SK-N-SH (cell line): Measurements from ENCODE around the gene DCANP1. TPM values are rescaled to one million over a fixed set of nuclear protein-coding genes. Genes with fewer than 3 reads are reported as not detected.

ENCODE experiments used
- CTCF ChIA-PET: fragments of 300-600, 350-600 bp; formaldehyde crosslinking; extraction: SDS; loops from one replicate; lab custom pipeline; 2021; lab: Yijun Ruan, JAX
- POLR2A ChIA-PET: fragments of 350-600 bp; sonication (Branson Sonifier 250); formaldehyde crosslinking; extraction: SDS; loops from one replicate; lab custom pipeline; 2020; ENCODE audit warnings: antibody characterized with exemption, inconsistent platforms; lab: Yijun Ruan, JAX
- DNase-seq: peaks from one replicate; pipeline ENCODE4 v3.0.0; 2012
- H2AFZ ChIP-seq: fragments of 200-600 bp; sonication (generic); 2 replicates; pipeline ENCODE4 v1.8.1; 2016; ENCODE audit warnings: antibody characterized with exemption, mild to moderate bottlenecking, low read depth
- H3F3A ChIP-seq: fragments of 200-600 bp; sonication (generic); replicated peaks from 2 replicates; pipeline ENCODE3; 2016; ENCODE audit warnings: antibody characterized with exemption, mild to moderate bottlenecking; ENCODE audit not compliant: insufficient read depth
- H3K27ac ChIP-seq, 2 experiments: fragments of 200-500 bp in 1 of 2; fragments of 200-600 bp in 1 of 2; sonication (Bioruptor generic) in 1 of 2; sonication (generic), shearing (Covaris generic) in 1 of 2; 2 replicates each; pipeline versions ENCODE4 v1.5.1 to v1.6.1; 2014 to 2016; ENCODE audit warnings: low read depth in 2 of 2, inconsistent platforms in 1 of 2, low read length in 1 of 2, mild to moderate bottlenecking in 1 of 2, mixed read lengths in 1 of 2
- H3K27me3 ChIP-seq: fragments of 200-600 bp; sonication (generic), shearing (Covaris generic); 2 replicates; pipeline ENCODE4 v1.6.1; 2016; ENCODE audit warnings: mixed run types; ENCODE audit not compliant: insufficient read depth
- H3K36me3 ChIP-seq, 2 experiments: fragments of 200-500 bp in 1 of 2; fragments of 200-600 bp in 1 of 2; sonication (Bioruptor generic) in 1 of 2; sonication (generic) in 1 of 2; replicated peaks in 1 of 2; 2 replicates each; pipeline versions ENCODE3 to v1.5.1; 2014 to 2016; ENCODE audit warnings: low read length in 1 of 2, mild to moderate bottlenecking in 1 of 2; ENCODE audit not compliant: insufficient read depth in 2 of 2, control insufficient read depth in 1 of 2
- H3K4me1 ChIP-seq, 2 experiments: fragments of 200-500 bp in 1 of 2; fragments of 200-600 bp in 1 of 2; sonication (Bioruptor generic) in 1 of 2; sonication (generic), shearing (Covaris generic) in 1 of 2; 2 replicates each; pipeline versions ENCODE4 v1.5.1 to v1.6.1; 2014 to 2016; ENCODE audit warnings: low read depth in 1 of 2, low read length in 1 of 2, mixed run types in 1 of 2; ENCODE audit not compliant: insufficient read depth in 2 of 2, control insufficient read depth in 1 of 2
- H3K4me2 ChIP-seq: fragments of 200-600 bp; sonication (generic), shearing (Covaris generic); 2 replicates; pipeline ENCODE4 v1.6.1; 2017; ENCODE audit warnings: mixed run types
- H3K4me3 ChIP-seq, 2 experiments: fragments of 200-500 bp in 1 of 2; fragments of 200-600 bp in 1 of 2; sonication (Bioruptor generic) in 1 of 2; sonication (generic), shearing (Covaris generic) in 1 of 2; 2 replicates each; pipeline versions ENCODE4 v1.5.1 to v1.8.1; 2014 to 2016; ENCODE audit warnings: low read depth in 2 of 2, inconsistent platforms in 1 of 2, low read length in 1 of 2, mild to moderate bottlenecking in 1 of 2, mixed read lengths in 1 of 2, moderate library complexity in 1 of 2
- H3K79me2 ChIP-seq: fragments of 200-600 bp; sonication (generic); 2 replicates; pipeline ENCODE4 v1.8.1; 2017; ENCODE audit warnings: mild to moderate bottlenecking; ENCODE audit not compliant: insufficient read depth
- H3K9ac ChIP-seq: fragments of 200-600 bp; sonication (generic); 2 replicates; pipeline ENCODE4 v1.6.1; 2017; ENCODE audit warnings: mixed run types
- H3K9me2 ChIP-seq: fragments of 200-600 bp; sonication (generic); 2 replicates; pipeline ENCODE4 v1.6.1; 2017; ENCODE audit warnings: mixed run types
- H3K9me3 ChIP-seq: fragments of 200-600 bp; sonication (generic); 2 replicates; pipeline ENCODE4 v1.6.1; 2017; ENCODE audit warnings: mixed run types, mild to moderate bottlenecking, moderate library complexity
- H4K20me1 ChIP-seq: fragments of 200-600 bp; sonication (generic); 2 replicates; pipeline ENCODE4 v1.6.1; 2017; ENCODE audit warnings: mild to moderate bottlenecking, mixed run types; ENCODE audit not compliant: insufficient read depth
- CHD2 ChIP-seq: fragments of 150-350 bp; IDR thresholded peaks from 2 replicates; pipeline ENCODE4 v1.6.1; 2018; ENCODE audit warnings: low read length; ENCODE audit not compliant: partially characterized antibody
- CTCF ChIP-seq: fragments of 200-600 bp; sonication (generic); IDR thresholded peaks from 2 replicates; pipeline ENCODE4 v1.6.1; 2017; ENCODE audit warnings: antibody characterized with exemption, mild to moderate bottlenecking, moderate library complexity
- EP300 ChIP-seq, 2 experiments: IDR thresholded peaks; 2 replicates each; pipeline versions ENCODE4 v1.4.0 to v1.6.1; 2012; ENCODE audit warnings: borderline replicate concordance in 1 of 2, low read depth in 1 of 2, low read length in 1 of 2
- EZH2phosphoT487 ChIP-seq: fragments of 200-600 bp; sonication (generic); IDR thresholded peaks from 2 replicates; pipeline ENCODE4 v1.6.1; 2017; ENCODE audit warnings: low read depth, mixed run types, mild to moderate bottlenecking, antibody characterized with exemption, moderate library complexity, borderline replicate concordance
- FOSL2 ChIP-seq: IDR thresholded peaks from 2 replicates; pipeline ENCODE4 v1.4.0; 2012; ENCODE audit warnings: low read depth, mild to moderate bottlenecking, moderate library complexity, borderline replicate concordance
- MAX ChIP-seq: IDR thresholded peaks from 2 replicates; pipeline ENCODE4 v1.4.0; 2012; ENCODE audit warnings: low read depth
- MEF2A ChIP-seq: IDR thresholded peaks from 2 replicates; pipeline ENCODE4 v1.4.0; 2012; ENCODE audit warnings: low read depth, borderline replicate concordance
- MXI1 ChIP-seq: IDR thresholded peaks from 2 replicates; pipeline ENCODE4 v1.6.1; 2012; ENCODE audit warnings: mild to moderate bottlenecking, low read depth, low read length, improper control_type of control experiment
- NFIC ChIP-seq: IDR thresholded peaks from 2 replicates; pipeline ENCODE4 v1.4.0; 2012; ENCODE audit warnings: borderline replicate concordance
- POLR2AphosphoS5 ChIP-seq: IDR thresholded peaks from 2 replicates; pipeline ENCODE4 v1.6.1; 2012; ENCODE audit warnings: low read depth, low read length
- RAD21 ChIP-seq: IDR thresholded peaks from 2 replicates; pipeline ENCODE4 v1.6.1; 2012; ENCODE audit warnings: mild to moderate bottlenecking, low read length
- RCOR1 ChIP-seq: fragments of 150-350 bp; IDR thresholded peaks from 2 replicates; pipeline ENCODE4 v1.6.1; 2017; ENCODE audit warnings: antibody characterized with exemption, low read length
- REST ChIP-seq: IDR thresholded peaks from 2 replicates; pipeline ENCODE4 v1.6.1; 2012; ENCODE audit warnings: mild to moderate bottlenecking, low read depth, low read length, moderate library complexity
- RFX5 ChIP-seq: IDR thresholded peaks from 2 replicates; pipeline ENCODE4 v1.6.1; 2012; ENCODE audit warnings: mild to moderate bottlenecking, improper control_type of control experiment, low read length
- RXRA ChIP-seq: IDR thresholded peaks from 2 replicates; pipeline ENCODE4 v1.4.0; 2012; ENCODE audit warnings: low read depth, mild to moderate bottlenecking, borderline replicate concordance
- SIN3A ChIP-seq: IDR thresholded peaks from 2 replicates; pipeline ENCODE4 v1.6.1; 2012; ENCODE audit warnings: low read depth, mild to moderate bottlenecking, low read length, moderate library complexity, borderline replicate concordance
- TCF12 ChIP-seq: IDR thresholded peaks from 2 replicates; pipeline ENCODE4 v1.4.0; 2012
- TEAD4 ChIP-seq: IDR thresholded peaks from 2 replicates; pipeline ENCODE4 v1.4.0; 2012; ENCODE audit warnings: mild to moderate bottlenecking, borderline replicate concordance; ENCODE audit not compliant: insufficient read depth
- USF2 ChIP-seq: fragments of 150-350 bp; IDR thresholded peaks from 2 replicates; pipeline ENCODE4 v1.6.1; 2017; ENCODE audit warnings: antibody characterized with exemption, low read length, low read depth, borderline replicate concordance
- ZBTB33 ChIP-seq: IDR thresholded peaks from 2 replicates; pipeline ENCODE4 v1.4.0; 2012; ENCODE audit warnings: low read depth, borderline replicate concordance
- WGBS: methylation state at CpG from one replicate; pipeline ENCODE4 v1.1.6; 2017; ENCODE audit warnings: low lambda C conversion rate; 5-methylcytosine and 5-hydroxymethylcytosine counted together
- polyA plus RNA-seq, 3 experiments: library from polyadenylated mRNA; depleted of rRNA; stranded (reverse); fragments of >200 nt; gene quantifications; 2 replicates each; pipeline ENCODE4 v1.2.3, GENCODE V29; 2012

Gene DCANP1
- polyA plus RNA-seq, 1 of the 3 experiments (the other 2 are of a cell fraction) = not detected

- Histone ChIP-seq H3K79me2 (no peaks in the 10 kb centered on the region), H3K4me2 (no peak overlapping the region), H3K9me2 (no peaks in the 10 kb centered on the region), H3K4me3 (no peak overlapping the region), H3F3A (no peaks in the 10 kb centered on the region), H3K27ac (no peak overlapping the region), H3K36me3 (no peaks in the 10 kb centered on the region), H3K9me3 (no peaks in the 10 kb centered on the region), H3K4me1 (peaks cover 0 to 2% of the 10 kb centered on the region in 2 experiments; a peak in 1 of 4 replicates), H3K27me3 (no peaks in the 10 kb centered on the region; the same call in none of the 2 replicates), H3K9ac (no peak overlapping the region), H2AFZ (no peak overlapping the region), H4K20me1 (no peaks in the 10 kb centered on the region)
- no peak for DNase-seq
- WGBS = 67% methylated on average over 3 of the region's 5 CpGs
- POLR2A ChIA-PET = interaction anchor here (0.8 kb wide), 1 partner anchor 9 kb away, joined by 3 read pairs; no protein-coding TSS in a partner anchor
- CTCF ChIA-PET = interaction anchor here (1.0 to 3.6 kb wide), 3 partner anchors 19 to 68 kb away, joined by 3 to 33 read pairs (median 3); no protein-coding TSS in a partner anchor
- no peak for TF ChIP-seq REST
- TF ChIP-seq USF2 = no peak
- TF ChIP-seq FOSL2 = no peak
- TF ChIP-seq CTCF = no peak
- no peak for TF ChIP-seq MXI1
- no peak for TF ChIP-seq EZH2phosphoT487
- no peak for TF ChIP-seq EP300 (IDR thresholded peaks at IDR 0.05; ENCODE audit: borderline replicate concordance in 1 of 2, low read depth in 1 of 2, low read length in 1 of 2)
- no peak for TF ChIP-seq MAX
- TF ChIP-seq RAD21 = no peak
- no peak for TF ChIP-seq RCOR1
- no peak for TF ChIP-seq TEAD4
- no peak for TF ChIP-seq MEF2A
- TF ChIP-seq RXRA = no peak
- TF ChIP-seq TCF12 = no peak
- no peak for TF ChIP-seq ZBTB33
- TF ChIP-seq POLR2AphosphoS5 = no peak
- TF ChIP-seq RFX5 = no peak
- TF ChIP-seq CHD2 = no peak
- no peak for TF ChIP-seq NFIC
- no peak for TF ChIP-seq SIN3A
Observed at GRCh38 chr5:135484674-135485086, 37.5 kb upstream of the DCANP1 start.
